Melanocyte of skin (primary cell): ENCODE measurements around the gene CNTN1. TPM values are rescaled to one million over a fixed set of nuclear protein-coding genes. Genes with fewer than 3 reads are reported as not detected.

Experiments
- total RNA-seq, 2 donors: library from RNA; depleted of rRNA; stranded (reverse); fragments of >200 nt; gene quantifications; 2 replicates each; pipeline ENCODE4 v1.2.3, GENCODE V29; 2012

Gene CNTN1
- total RNA-seq: 10 to 100 TPM in 1 of 2 donors, 1 to 10 TPM in 1; 2.3 to 16.9 TPM

DNA sequence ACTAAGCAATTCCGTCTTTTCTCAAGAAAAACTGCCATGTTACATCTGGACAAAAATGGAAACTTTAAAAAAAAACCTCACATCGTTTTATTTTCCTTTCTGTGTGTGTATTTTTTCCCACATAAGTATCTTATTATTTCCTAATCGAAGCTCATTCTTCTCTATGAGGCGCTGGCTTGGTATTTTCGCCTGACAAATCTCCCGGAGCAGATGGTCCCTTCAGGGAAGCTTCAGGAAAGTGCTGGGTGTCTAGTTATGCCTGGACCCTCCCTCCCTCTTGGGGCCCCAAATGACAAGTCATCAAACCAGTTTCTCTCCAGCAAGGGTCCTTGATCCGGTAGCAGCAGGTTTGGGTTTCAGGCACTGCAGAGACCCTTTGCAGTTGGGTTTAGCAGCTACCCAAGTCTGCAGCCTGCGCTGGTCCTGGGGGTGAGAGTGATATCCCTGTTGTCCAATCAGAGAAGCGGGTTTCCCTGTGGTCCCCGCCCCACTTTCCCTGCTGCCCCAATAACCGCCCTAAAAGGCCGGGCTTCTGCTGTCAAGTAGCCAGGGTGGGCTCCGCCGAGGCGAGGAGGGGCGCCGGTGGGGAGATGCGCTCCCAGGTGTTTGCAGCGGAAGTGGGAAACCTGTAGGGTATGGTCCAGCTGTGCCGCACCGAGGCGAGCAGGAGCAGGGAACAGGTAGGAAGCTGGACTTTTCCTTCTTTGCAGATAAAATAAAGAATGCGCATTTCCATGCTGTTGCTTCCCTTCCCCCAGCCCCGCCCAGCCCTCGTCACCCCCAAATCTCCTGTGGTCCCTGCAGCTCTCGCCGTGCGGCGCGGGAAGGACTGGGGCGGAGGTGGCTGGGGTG, at the start of gene CNTN1:
TSS of gene CNTN1 (plus strand) at position 527 of the 852 bp plus-strand sequence.

